Fibroblast of lung (primary cell): ENCODE data around the gene COL4A3. TPM values are rescaled to one million over a fixed set of nuclear protein-coding genes. Genes with fewer than 3 reads are reported as not detected.

Experiments used
- DNase-seq, 2 donors: peaks; one replicate each; pipeline versions ENCODE4 v3.0.0 to v3.0.0-alpha.2; 2010; ENCODE audit warnings: low read depth in 2 of 2
- H2AFZ ChIP-seq: 2 replicates; pipeline ENCODE4 v1.5.1; 2012; ENCODE audit warnings: low read length, control low read depth, inconsistent platforms
- H3K27ac ChIP-seq: 2 replicates; pipeline ENCODE4 v1.5.1; 2011; ENCODE audit warnings: low read length, control low read depth; ENCODE audit not compliant: insufficient read depth
- H3K27me3 ChIP-seq: 2 replicates; pipeline ENCODE4 v1.5.1; 2011; ENCODE audit warnings: mild to moderate bottlenecking, low read length; ENCODE audit not compliant: control insufficient read depth, insufficient read depth
- H3K36me3 ChIP-seq: 2 replicates; pipeline ENCODE4 v1.5.1; 2011; ENCODE audit warnings: low read length; ENCODE audit not compliant: control insufficient read depth, insufficient read depth
- H3K4me1 ChIP-seq: 2 replicates; pipeline ENCODE4 v1.5.1; 2011; ENCODE audit warnings: low read length; ENCODE audit not compliant: control insufficient read depth, insufficient read depth; ENCODE audit errors: extremely low read depth
- H3K4me2 ChIP-seq: 2 replicates; pipeline ENCODE4 v1.5.1; 2011; ENCODE audit warnings: low read length, control low read depth; ENCODE audit not compliant: insufficient read depth; ENCODE audit errors: extremely low read depth
- H3K4me3 ChIP-seq, 4 experiments: fragments of 200-600 bp in 1 of 4; sonication (generic) in 1 of 4; replicated peaks in 1 of 4; 2 replicates each; pipeline ENCODE4 v1.5.1; 2011 to 2016; ENCODE audit warnings: low read length in 4 of 4, low read depth in 3 of 4, mild to moderate bottlenecking in 3 of 4, control low read depth in 2 of 4, inconsistent platforms in 1 of 4, mixed read lengths in 1 of 4; ENCODE audit not compliant: insufficient read depth in 1 of 4; ENCODE audit errors: control extremely low read depth in 1 of 4
- H3K79me2 ChIP-seq: 2 replicates; pipeline ENCODE4 v1.5.1; 2012; ENCODE audit warnings: mild to moderate bottlenecking, low read length, inconsistent platforms; ENCODE audit not compliant: control insufficient read depth, insufficient read depth
- H3K9ac ChIP-seq: 2 replicates; pipeline ENCODE4 v1.5.1; 2011; ENCODE audit warnings: mild to moderate bottlenecking, low read length, control low read depth; ENCODE audit not compliant: insufficient read depth
- H3K9me3 ChIP-seq: 2 replicates; pipeline ENCODE4 v1.5.1; 2012; ENCODE audit warnings: low read depth, low read length; ENCODE audit not compliant: control insufficient read depth, insufficient read depth
- H4K20me1 ChIP-seq: 2 replicates; pipeline ENCODE4 v1.5.1; 2011; ENCODE audit warnings: low read length; ENCODE audit not compliant: control insufficient read depth, insufficient read depth; ENCODE audit errors: extremely low read depth
- EZH2 ChIP-seq: IDR thresholded peaks from 2 replicates; pipeline ENCODE4 v1.5.1; 2012; ENCODE audit warnings: low read length, control low read depth, mild to moderate bottlenecking; ENCODE audit errors: missing control alignments
- polyA plus RNA-seq, 2 donors: library from polyadenylated mRNA; depleted of rRNA in 1 of 2; stranded (reverse) in 1 of 2; unstranded in 1 of 2; fragments of >200 nt; gene quantifications; 2 replicates each; pipeline ENCODE4 v1.2.1, GENCODE V29; 2011 to 2012; ENCODE audit warnings: missing spikeins in 1 of 2
- total RNA-seq: library from RNA; depleted of rRNA; stranded (reverse); fragments of >200 nt; gene quantifications from 2 replicates; pipeline ENCODE4 v1.2.1, GENCODE V29; 2014
- TF ChIP-seq, protein P1 (sequence below), 2 donors: IDR thresholded peaks in 1 of 2; conservative IDR thresholded peaks in 1 of 2; 1 replicate in 1 of 2; 2 replicates in 1 of 2; pipeline ENCODE4 v1.5.1; 2011 to 2012; ENCODE audit warnings: low read length in 2 of 2, control low read depth in 1 of 2, inconsistent platforms in 1 of 2, low read depth in 1 of 2, mild to moderate bottlenecking in 1 of 2

COL4A3 gene
- total and polyA plus RNA-seq, 2 donors (not counting 1 experiment from before 2014, with no cell fraction given): 0.12 to 0.33 TPM

DNA sequence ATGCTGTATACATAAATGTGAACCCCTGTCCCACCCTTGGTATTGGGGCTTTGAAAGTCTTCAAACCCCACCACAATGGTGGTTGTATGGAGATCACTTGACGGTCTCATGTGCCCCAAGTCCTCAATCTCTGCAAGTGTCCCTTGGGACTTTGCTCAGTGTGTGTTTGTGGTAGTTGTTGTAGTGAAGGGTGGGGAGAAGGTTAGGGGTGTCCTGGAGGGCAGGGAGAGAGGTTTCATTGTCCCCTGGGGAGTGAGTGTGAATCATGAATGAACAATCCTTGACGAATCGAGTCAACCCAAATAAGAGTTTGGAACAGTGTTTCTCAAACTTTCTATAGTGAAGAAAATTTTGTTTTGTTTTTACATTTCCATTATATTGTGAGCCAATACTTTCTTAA lies 28.1 kb downstream of the COL4A3 start:
- Histone ChIP-seq H2AFZ (no peak overlapping the region), H3K4me1 (no peaks in the 10 kb centered on the region), H4K20me1 (no peaks in the 10 kb centered on the region), H3K27ac (no peak overlapping the region), H3K36me3 (no peaks in the 10 kb centered on the region), H3K9me3 (no peaks in the 10 kb centered on the region), H3K4me2 (no peak overlapping the region), H3K79me2 (no peaks in the 10 kb centered on the region), H3K4me3 (no peak overlapping the region), H3K27me3 (no peaks in the 10 kb centered on the region), H3K9ac (no peak overlapping the region)
- no peak for DNase-seq
- TF ChIP-seq, protein P1, sequence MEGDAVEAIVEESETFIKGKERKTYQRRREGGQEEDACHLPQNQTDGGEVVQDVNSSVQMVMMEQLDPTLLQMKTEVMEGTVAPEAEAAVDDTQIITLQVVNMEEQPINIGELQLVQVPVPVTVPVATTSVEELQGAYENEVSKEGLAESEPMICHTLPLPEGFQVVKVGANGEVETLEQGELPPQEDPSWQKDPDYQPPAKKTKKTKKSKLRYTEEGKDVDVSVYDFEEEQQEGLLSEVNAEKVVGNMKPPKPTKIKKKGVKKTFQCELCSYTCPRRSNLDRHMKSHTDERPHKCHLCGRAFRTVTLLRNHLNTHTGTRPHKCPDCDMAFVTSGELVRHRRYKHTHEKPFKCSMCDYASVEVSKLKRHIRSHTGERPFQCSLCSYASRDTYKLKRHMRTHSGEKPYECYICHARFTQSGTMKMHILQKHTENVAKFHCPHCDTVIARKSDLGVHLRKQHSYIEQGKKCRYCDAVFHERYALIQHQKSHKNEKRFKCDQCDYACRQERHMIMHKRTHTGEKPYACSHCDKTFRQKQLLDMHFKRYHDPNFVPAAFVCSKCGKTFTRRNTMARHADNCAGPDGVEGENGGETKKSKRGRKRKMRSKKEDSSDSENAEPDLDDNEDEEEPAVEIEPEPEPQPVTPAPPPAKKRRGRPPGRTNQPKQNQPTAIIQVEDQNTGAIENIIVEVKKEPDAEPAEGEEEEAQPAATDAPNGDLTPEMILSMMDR (conservative IDR thresholded peaks at IDR 0.05 in 1 of 2, IDR thresholded peaks at IDR 0.05 in 1 of 2; ENCODE audit: low read depth in 1 of 2, low read length in 2 of 2): no peak
- TF ChIP-seq EZH2: no peak

DNA sequence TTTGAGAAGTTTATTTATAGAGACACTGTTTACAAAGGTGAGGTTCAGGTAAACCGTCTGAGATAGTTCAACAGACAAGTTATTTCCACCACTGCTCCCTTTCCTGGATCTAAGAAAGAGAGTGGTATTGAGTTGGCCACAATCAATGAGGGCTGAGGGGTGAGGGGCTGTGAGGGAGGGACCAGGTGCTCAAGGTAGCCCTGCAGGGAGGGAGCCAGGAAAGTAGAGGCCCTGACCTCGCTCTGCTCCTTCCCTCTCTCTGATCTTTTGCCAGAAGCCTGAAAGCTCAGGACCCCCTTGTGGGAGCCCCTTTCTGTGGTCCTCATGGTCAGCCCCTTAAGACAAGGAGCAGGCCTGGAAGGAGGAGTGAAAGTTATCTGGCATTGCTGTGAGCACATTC lies 29.8 kb downstream of the COL4A3 start:
- Histone ChIP-seq H3K4me1 (no peaks in the 10 kb centered on the region), H3K4me3 (no peak overlapping the region), H3K9ac (no peak overlapping the region), H3K9me3 (no peaks in the 10 kb centered on the region), H2AFZ (no peak overlapping the region), H3K27ac (no peak overlapping the region), H3K4me2 (no peak overlapping the region), H3K79me2 (no peaks in the 10 kb centered on the region), H3K36me3 (no peaks in the 10 kb centered on the region), H3K27me3 (no peaks in the 10 kb centered on the region), H4K20me1 (no peaks in the 10 kb centered on the region)
- DNase-seq: no peak
- TF ChIP-seq EZH2: no peak
- TF ChIP-seq, protein P1 (conservative IDR thresholded peaks at IDR 0.05 in 1 of 2, IDR thresholded peaks at IDR 0.05 in 1 of 2; ENCODE audit: low read depth in 1 of 2, low read length in 2 of 2): no peak

DNA sequence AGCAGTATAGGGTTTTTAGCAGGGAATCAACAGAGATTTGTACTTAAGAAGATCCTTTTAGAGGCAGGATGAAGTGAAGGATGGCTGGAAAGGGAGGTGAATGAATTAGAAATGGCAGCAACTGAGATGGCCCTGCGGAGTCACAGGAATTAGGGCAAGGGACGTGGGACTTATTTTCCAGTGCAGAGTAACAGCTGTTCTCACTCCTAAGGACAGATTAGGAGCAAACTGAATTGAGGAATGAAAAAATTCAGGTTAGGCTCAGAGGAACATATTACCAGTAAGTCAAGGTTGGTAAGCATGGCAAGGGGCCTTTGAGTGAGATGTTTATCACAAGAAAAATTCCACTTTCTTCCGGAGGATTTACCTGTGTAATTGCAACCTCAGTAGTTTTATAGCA lies 34.4 kb downstream of the COL4A3 start:
- Histone ChIP-seq H3K79me2 (no peaks in the 10 kb centered on the region), H4K20me1 (no peaks in the 10 kb centered on the region), H2AFZ (no peak overlapping the region), H3K4me1 (no peaks in the 10 kb centered on the region), H3K36me3 (no peaks in the 10 kb centered on the region), H3K9me3 (no peaks in the 10 kb centered on the region), H3K27me3 (no peaks in the 10 kb centered on the region), H3K4me2 (no peak overlapping the region), H3K27ac (no peak overlapping the region), H3K4me3 (no peak overlapping the region), H3K9ac (no peak overlapping the region)
- TF ChIP-seq, protein P1 (conservative IDR thresholded peaks at IDR 0.05 in 1 of 2, IDR thresholded peaks at IDR 0.05 in 1 of 2; ENCODE audit: low read depth in 1 of 2, low read length in 2 of 2): no peak
- no peak for TF ChIP-seq EZH2
- no peak for DNase-seq
